ENCODE results near the gene LPP. TPM values are rescaled to one million over a fixed set of nuclear protein-coding genes. Genes with fewer than 3 reads are reported as not detected.

Gene LPP
- polyA plus RNA-seq, 1 donor (not counting 4 experiments of a cell fraction or from before 2014, with no cell fraction given), result 16.0 TPM

GRCh38 chr3:188875413-188875812 is 721.5 kb downstream of the LPP start:
- dilution Hi-C loops (cut with MboI; ENCODE audit: extremely low pct_ligation_motif_present, low sequenced_read_pairs), result no loop called here
- no peaks in the 10 kb centered on the region for H3K79me2 ChIP-seq (ENCODE audit: control insufficient read depth, insufficient read depth, low read length)
- H3K9me3 ChIP-seq (ENCODE audit: control insufficient read depth, low read depth, low read length), result no peaks in the 10 kb centered on the region
- TF ChIP-seq CTCF (optimal IDR thresholded peaks at IDR 0.05 in 1 of 3, IDR thresholded peaks at IDR 0.05 in 1 of 3, conservative IDR thresholded peaks at IDR 0.05 in 1 of 3; ENCODE audit: extremely low read depth in 1 of 3, insufficient read depth in 2 of 3, low read length in 3 of 3) (no peak), EZH2 (IDR thresholded peaks at IDR 0.05; ENCODE audit: low read length) (no peak)
- FAIRE-seq (no peak), DNase-seq (ENCODE audit: low read depth, low spot score) (no peak)
- H4K20me1 ChIP-seq (ENCODE audit: control insufficient read depth, extremely low read depth, insufficient read depth, low read length), result no peaks in the 10 kb centered on the region
- no peak overlapping the region for H3K4me2 ChIP-seq (ENCODE audit: control insufficient read depth, extremely low read depth, insufficient read depth, low read depth, low read length)
- H3K9me1 ChIP-seq (ENCODE audit: control insufficient read depth, extremely low read depth, insufficient read depth, low read length), result no peaks in the 10 kb centered on the region
- no peaks in the 10 kb centered on the region for H3K27me3 ChIP-seq (ENCODE audit: control insufficient read depth, extremely low read depth, insufficient read depth, low read length)
- peaks cover 0 to 4% of the 10 kb centered on the region in 2 experiments for H3K36me3 ChIP-seq (ENCODE audit: control insufficient read depth in 2 of 2, extremely low read depth in 1 of 2, insufficient read depth in 2 of 2, low read length in 2 of 2)
- no peak overlapping the region for H2AFZ ChIP-seq (ENCODE audit: control insufficient read depth, low read length)
- no peak overlapping the region for H3K9ac ChIP-seq (ENCODE audit: control insufficient read depth, extremely low read depth, insufficient read depth, low read length)
- H3K4me1 ChIP-seq (ENCODE audit: control insufficient read depth, extremely low read depth, insufficient read depth, low read length), result no peaks in the 10 kb centered on the region
- no peak overlapping the region for H3K27ac ChIP-seq (ENCODE audit: control insufficient read depth, insufficient read depth, low read length)
- no peak overlapping the region for H3K4me3 ChIP-seq (ENCODE audit: control insufficient read depth in 2 of 3, extremely low read depth in 1 of 3, insufficient read depth in 2 of 3, low read depth in 1 of 3, low read length in 3 of 3)

- TF ChIP-seq EZH2 (IDR thresholded peaks at IDR 0.05; ENCODE audit: low read length), result no peak
- TF ChIP-seq CTCF (optimal IDR thresholded peaks at IDR 0.05 in 1 of 3, IDR thresholded peaks at IDR 0.05 in 1 of 3, conservative IDR thresholded peaks at IDR 0.05 in 1 of 3; ENCODE audit: extremely low read depth in 1 of 3, insufficient read depth in 2 of 3, low read length in 3 of 3), result no peak
- Histone ChIP-seq H3K27ac (ENCODE audit: control insufficient read depth, insufficient read depth, low read length) (no peak overlapping the region), H3K4me1 (ENCODE audit: control insufficient read depth, extremely low read depth, insufficient read depth, low read length) (peaks cover 4% of the 10 kb centered on the region), H3K9me3 (ENCODE audit: control insufficient read depth, low read depth, low read length) (no peaks in the 10 kb centered on the region), H3K27me3 (ENCODE audit: control insufficient read depth, extremely low read depth, insufficient read depth, low read length) (no peaks in the 10 kb centered on the region), H3K9me1 (ENCODE audit: control insufficient read depth, extremely low read depth, insufficient read depth, low read length) (no peaks in the 10 kb centered on the region), H3K9ac (ENCODE audit: control insufficient read depth, extremely low read depth, insufficient read depth, low read length) (no peak overlapping the region), H3K36me3 (ENCODE audit: control insufficient read depth in 2 of 2, extremely low read depth in 1 of 2, insufficient read depth in 2 of 2, low read length in 2 of 2) (peaks cover 0 to 4% of the 10 kb centered on the region in 2 experiments), H3K4me3 (ENCODE audit: control insufficient read depth in 2 of 3, extremely low read depth in 1 of 3, insufficient read depth in 2 of 3, low read depth in 1 of 3, low read length in 3 of 3) (no peak overlapping the region), H3K4me2 (ENCODE audit: control insufficient read depth, extremely low read depth, insufficient read depth, low read depth, low read length) (no peak overlapping the region), H4K20me1 (ENCODE audit: control insufficient read depth, extremely low read depth, insufficient read depth, low read length) (no peaks in the 10 kb centered on the region), H2AFZ (ENCODE audit: control insufficient read depth, low read length) (no peak overlapping the region), H3K79me2 (ENCODE audit: control insufficient read depth, insufficient read depth, low read length) (no peaks in the 10 kb centered on the region)
- FAIRE-seq, result no peak
- dilution Hi-C loops (cut with MboI; ENCODE audit: extremely low pct_ligation_motif_present, low sequenced_read_pairs), result no loop called here
- no peak for DNase-seq (ENCODE audit: low read depth, low spot score)
Observed at GRCh38 chr3:188876370-188876769, 722.4 kb downstream of the LPP start.

Data from keratinocyte (primary cell).